ENCODE results near the gene PIM3. TPM values are rescaled to one million over a fixed set of nuclear protein-coding genes. Genes with fewer than 3 reads are reported as not detected.

PIM3 gene
- total RNA-seq, 1 donor from 2014 or later: 290 TPM

DNA sequence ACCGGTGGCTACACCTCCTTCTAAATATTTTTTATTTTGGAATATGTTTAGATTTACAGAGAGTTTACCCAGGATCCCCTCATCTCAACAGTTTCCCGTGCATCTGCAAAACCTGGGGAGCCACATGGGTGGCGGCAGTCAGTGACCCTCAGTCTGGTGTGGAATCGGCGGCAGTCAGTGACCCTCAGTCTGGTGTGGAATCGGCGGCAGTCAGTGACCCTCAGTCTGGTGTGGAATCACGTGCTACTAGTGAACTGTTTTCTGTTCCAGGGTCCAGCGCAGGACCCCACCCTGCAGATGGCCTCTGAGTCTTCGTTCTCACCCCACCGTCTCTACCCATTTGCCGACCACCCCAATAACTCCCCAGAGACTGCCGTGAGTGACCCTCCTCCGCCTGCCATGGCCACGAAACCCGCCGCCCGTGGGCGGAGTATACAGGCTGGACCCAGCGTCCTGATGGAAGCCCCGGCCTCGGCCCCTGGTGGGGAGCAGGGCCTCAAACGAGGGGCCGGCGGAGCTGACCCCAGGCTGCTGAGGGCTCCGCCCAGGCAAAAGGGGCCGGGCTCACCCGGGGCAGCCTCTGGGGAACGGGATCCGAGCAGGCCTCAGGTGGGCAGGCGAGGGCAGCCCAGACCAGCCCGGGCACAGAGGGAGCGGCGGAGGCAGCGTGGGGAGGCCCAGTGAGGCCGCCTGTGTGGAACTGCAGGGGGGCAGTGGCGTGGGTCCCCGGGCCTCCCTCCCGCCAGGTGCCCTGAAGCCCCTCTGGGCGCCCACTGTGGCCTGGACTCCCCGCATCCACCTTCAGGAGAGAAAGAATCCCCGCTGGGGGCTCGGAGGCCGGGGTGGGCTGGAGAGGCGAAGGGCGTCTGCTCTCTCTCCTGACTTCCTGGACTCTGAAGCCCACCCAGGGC, 49.4 kb downstream of the PIM3 start:
- H3K4me3 Mint-ChIP-seq: no peak overlapping the region
- peaks cover 8% of the 10 kb centered on the region for H3K27me3 Mint-ChIP-seq (ENCODE audit: insufficient read depth)
- intact Hi-C loops (cut with micrococcal nuclease): no loop called here
- no peak for DNase-seq (ENCODE audit: low spot score)
- no peaks in the 10 kb centered on the region for H3K36me3 Mint-ChIP-seq (ENCODE audit: low read depth)
- peaks cover 8% of the 10 kb centered on the region for H3K4me1 Mint-ChIP-seq (ENCODE audit: low read depth)
- H3K27ac Mint-ChIP-seq: no peak overlapping the region
- no peaks in the 10 kb centered on the region for H3K9me3 Mint-ChIP-seq

DNA sequence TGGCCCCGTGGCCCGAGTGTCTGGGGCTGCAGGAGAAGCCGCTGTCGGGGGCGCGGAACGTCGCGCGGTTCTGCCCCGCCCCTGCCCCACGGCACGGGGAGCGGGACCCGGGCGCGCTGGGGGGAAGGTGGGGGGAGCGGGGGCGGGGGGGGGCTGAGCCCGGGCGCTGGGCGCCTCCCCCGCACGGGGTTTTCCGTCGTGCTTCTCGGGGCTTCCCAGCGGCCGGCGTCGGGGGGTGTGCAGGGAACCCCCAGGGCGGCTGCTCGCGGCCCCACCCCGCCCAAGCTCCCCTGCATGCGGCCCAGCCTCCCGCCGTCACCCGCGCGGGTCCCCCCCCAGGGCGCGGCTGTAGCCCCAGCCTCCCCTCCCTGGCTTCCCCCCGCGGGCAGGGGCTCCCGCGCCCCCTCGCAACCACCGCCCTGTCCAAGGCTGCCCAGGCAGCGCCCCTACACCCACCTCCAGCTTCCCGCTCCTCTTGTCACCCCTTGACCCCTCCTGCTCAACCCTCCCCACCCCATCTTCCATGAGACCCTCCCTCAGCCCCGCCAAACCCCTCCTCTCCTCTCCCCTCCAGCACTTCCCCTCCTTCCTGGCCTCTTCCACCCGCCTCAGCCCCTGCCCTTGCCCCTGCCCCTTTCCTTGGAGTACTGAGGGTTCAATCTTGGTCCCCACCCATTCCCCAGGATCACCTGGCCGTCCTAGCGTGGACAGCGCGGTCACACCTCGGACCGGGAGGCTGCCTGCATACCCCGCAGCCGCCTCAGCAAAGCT, 50.3 kb downstream of the PIM3 start:
- H3K27me3 Mint-ChIP-seq (ENCODE audit: insufficient read depth): peaks cover 8% of the 10 kb centered on the region
- intact Hi-C loops (cut with micrococcal nuclease): no loop called here
- no peak for DNase-seq (ENCODE audit: low spot score)
- no peak overlapping the region for H3K4me3 Mint-ChIP-seq
- H3K4me1 Mint-ChIP-seq (ENCODE audit: low read depth): peaks cover 8% of the 10 kb centered on the region
- H3K9me3 Mint-ChIP-seq: no peaks in the 10 kb centered on the region
- H3K27ac Mint-ChIP-seq: peak overlapping the region; percentile 11
- no peaks in the 10 kb centered on the region for H3K36me3 Mint-ChIP-seq (ENCODE audit: low read depth)

DNA sequence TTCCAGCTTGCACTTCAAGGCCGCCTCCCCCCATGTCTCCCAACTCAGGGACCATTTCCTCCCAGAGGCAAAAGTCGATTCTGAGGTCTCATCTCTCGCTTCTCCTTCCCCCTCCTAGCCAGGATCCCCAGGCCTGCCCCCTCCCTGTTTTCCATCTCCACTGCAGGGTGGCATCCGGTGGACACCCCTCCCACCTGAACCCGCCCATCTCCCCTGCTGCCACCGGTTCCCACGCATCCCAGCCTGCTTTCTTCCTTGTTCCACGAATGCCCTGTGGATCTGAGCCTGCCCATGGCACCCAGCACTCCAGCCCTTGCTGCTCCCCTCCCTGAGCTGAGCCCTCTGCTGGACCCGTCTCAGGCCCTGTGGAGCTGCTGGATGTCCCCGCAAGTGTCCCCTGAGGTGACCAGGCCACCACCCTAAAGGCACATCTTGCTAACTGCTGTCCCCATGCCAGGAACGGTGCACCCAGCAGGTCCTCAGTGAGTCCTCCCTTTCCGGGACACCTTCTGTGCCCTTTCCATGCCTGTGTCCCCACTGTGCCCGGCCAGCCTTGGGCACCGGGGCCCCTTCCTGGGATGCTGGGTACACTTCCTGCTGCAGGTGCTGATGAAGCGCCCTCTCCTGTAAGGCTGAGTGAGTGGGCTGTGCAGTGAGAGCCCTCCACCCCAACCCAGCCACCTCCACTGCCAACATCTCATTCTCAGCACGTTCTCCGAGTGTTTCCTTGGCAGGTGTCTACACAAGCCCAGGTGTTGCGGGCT, 51.1 kb downstream of the PIM3 start:
- Mint-ChIP-seq H3K27ac (peak overlapping the region; percentile 11), H3K4me1 (ENCODE audit: low read depth) (peaks cover 8% of the 10 kb centered on the region), H3K27me3 (ENCODE audit: insufficient read depth) (peaks cover 8% of the 10 kb centered on the region), H3K4me3 (peak overlapping the region; percentile 23), H3K9me3 (no peaks in the 10 kb centered on the region), H3K36me3 (ENCODE audit: low read depth) (no peaks in the 10 kb centered on the region)
- no peak for DNase-seq (ENCODE audit: low spot score)
- intact Hi-C loops (cut with micrococcal nuclease): no loop called here

DNA sequence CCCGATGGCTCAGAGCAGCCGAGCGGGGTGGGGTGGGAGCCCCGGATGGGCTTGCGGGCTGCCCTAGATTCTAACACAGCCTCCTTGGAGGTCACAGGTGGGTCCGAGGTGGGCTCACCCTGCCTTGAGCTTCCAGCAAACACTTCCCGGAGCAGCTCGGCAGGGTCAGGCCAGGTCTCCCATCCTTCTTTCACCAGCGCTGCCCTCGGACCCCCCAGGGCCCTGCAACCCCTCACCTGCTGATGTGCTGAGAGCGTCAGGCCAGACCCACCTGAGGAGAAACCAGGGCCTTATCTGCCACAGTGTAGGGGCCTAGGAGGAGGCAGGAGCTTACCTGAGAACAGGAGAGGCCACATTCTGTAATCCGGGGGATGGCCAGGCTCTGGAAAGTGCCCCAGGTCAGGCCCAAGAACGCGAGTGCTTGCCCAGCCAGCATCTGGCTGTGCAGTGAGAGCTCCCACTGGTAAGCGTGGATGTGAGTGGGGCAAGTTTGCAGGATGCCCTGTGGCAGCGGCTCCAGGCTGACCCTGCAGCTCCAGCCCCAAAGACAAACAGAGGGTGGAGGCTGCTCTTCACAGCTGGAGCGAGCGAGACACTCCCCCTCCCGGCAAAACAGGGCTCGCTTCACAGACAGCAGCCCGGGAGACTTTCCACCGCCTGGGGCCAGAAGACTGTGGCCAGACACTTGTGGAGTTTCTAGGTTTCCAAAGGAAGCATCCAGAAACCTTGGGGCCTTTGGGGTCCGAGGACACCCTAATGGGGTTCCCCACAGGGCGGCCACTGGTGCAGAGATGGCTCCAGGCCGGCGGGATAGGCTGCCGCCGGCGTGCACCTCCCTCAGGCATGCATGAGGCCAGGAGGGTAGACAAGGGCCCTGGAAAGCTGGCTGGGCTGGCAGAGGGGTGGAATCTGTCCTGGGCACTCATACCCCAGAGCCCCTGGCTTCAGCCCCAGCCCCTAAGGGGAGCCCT, 51.9 kb downstream of the PIM3 start, which contains the start of gene IL17REL:
IL17REL (minus strand) TSS at position 555 of the 971 bp plus-strand sequence; CDS start at position 436, 119 bp downstream.
- Mint-ChIP-seq H3K36me3 (ENCODE audit: low read depth) (no peaks in the 10 kb centered on the region), H3K9me3 (no peaks in the 10 kb centered on the region), H3K27me3 (ENCODE audit: insufficient read depth) (peaks cover 8% of the 10 kb centered on the region), H3K4me3 (peak within 1 kb of the TSS; percentile 23), H3K27ac (peak within 1 kb of the TSS; percentile 11), H3K4me1 (ENCODE audit: low read depth) (peaks cover 14% of the 10 kb centered on the region)
- intact Hi-C loops (cut with micrococcal nuclease): no loop called here
- no peak for DNase-seq (ENCODE audit: low spot score)

Other genes starting within 250 kb of the PIM3 start
- 45.5 and 46.8 TPM in 2 replicates for gene BRD1, start 132.9 kb upstream of the PIM3 start, total RNA-seq
- 19.4 and 20.9 TPM in 2 replicates for gene ZBED4, start 106.9 kb upstream of the PIM3 start, total RNA-seq
- gene ALG12, start 42.3 kb upstream of the PIM3 start, total RNA-seq: 13.1 and 18.5 TPM in 2 replicates
- 48.1 and 51.0 TPM in 2 replicates for gene CRELD2, start 42.1 kb upstream of the PIM3 start, total RNA-seq
- gene IL17REL, start 52.0 kb downstream of the PIM3 start, total RNA-seq: 0.05 TPM in 1 of 2 replicates, not detected in the other
- gene TTLL8, start 97.5 kb downstream of the PIM3 start, total RNA-seq: not detected in 2 replicates
- not detected in 2 replicates for gene MLC1, start 124.7 kb downstream of the PIM3 start, total RNA-seq
- gene MOV10L1, start 129.2 kb downstream of the PIM3 start, total RNA-seq: not detected in 2 replicates
- 0.36 and 0.64 TPM in 2 replicates for gene PANX2, start 210.0 kb downstream of the PIM3 start, total RNA-seq
- 94.1 and 96.8 TPM in 2 replicates for gene TRABD, start 225.1 kb downstream of the PIM3 start, total RNA-seq
- 23.7 and 25.9 TPM in 2 replicates for gene SELENOO, start 240.2 kb downstream of the PIM3 start, total RNA-seq